Stimulated activated CD4-positive, alpha-beta T cell treated with anti-CD3 and anti-CD28 coated beads, Interleukin-15, amount 100 ng/mL, for 1 hour (primary cell): ENCODE data around the gene PROCA1.
"Not testable (repeated sequence)": the region's sequence is repeated elsewhere in the genome, so short reads cannot be mapped to it uniquely, and the experiment has no call there.

ENCODE experiments used
- DNase-seq, 2 donors: peaks; one replicate each; pipeline ENCODE4 v3.0.0-alpha.2; 2020; ENCODE audit warnings: low read depth in 1 of 2, low spot score in 1 of 2

PROCA1 gene

DNA sequence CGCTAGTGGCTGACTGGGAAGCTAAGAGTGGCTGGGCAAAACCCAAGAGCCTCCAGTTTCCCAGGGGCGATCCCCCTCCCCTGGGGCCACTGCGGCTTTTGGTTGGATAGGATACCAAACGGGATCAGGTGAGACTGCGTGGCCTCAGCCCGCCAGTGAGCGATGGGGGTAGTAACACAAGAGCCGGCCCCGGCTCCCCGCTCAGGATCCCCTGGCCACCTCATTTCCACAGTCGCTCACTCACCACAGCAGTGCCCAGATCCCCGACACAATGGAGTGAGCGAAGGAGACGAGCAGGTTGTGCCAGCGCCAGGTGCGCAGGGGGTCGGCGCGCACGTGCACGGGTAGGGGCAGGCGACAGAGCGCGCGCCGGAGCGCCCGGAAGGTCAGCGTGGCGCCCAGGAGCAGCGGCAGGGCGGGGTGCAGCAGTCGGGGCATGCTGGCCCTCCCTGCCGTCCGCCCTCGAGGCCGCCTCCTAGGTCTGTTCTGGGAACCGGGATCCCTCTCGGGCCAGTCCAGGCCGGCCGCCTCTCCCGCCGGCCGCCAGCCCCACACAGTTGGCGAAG lies 14.1 kb upstream of the PROCA1 start:
- peak in 1 of 2 donors; percentile 40 for DNase-seq

DNA sequence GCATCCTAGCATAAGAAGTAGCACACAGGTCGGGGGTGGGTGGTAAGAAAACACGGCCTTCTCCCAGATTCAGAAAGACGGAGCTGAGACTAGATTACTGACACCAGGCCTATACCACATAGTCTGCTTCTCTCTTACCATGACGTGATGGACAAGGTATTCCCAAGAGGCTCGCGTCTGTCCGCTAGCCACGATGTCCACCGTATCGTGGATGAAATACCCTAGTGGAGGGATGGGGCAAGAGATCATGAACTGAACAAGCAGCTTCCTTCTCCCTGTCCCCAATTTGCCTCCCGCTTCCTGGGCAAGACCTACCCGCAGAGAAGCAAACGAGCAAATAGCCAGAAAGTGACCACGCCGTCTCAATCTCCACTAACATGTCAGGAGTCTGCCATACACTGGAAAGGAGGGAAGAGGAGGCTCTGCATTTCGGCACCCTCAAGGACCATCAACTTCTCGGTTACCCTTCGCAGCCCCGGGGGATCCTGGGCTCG lies 13.5 kb upstream of the PROCA1 start:
- no peak for DNase-seq

DNA sequence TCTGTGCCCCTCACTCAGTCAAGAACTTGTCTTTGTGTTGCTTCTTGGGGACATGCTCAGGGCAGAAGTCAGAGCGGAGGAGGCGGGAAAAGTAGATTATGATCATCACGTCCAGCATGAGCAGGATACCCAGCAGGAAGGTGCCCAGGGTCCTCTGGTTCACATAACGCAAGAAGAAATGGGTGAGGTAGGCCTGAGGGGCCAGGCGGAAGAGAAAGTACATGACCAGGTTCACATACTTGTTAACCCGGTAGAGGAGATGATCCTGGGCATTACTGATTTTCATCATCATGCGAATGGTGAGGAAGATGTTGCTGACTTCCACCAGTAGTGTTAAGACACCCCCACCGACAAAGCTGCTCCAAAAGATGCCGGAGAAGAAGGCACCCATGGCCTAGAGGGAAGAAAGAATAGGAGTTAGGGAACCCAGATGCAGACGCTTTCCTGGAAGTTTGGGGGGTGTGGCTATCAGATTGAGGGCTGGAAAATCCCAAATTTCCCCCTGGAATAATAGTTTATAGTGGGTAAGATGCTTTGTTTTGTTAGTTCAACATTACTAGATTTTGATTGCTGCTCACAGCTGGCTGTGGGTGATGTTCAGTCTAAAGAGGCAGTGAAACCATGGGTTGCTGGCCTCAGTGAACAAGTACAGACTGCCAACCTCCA lies 12.9 kb upstream of the PROCA1 start:
- DNase-seq: no peak

DNA sequence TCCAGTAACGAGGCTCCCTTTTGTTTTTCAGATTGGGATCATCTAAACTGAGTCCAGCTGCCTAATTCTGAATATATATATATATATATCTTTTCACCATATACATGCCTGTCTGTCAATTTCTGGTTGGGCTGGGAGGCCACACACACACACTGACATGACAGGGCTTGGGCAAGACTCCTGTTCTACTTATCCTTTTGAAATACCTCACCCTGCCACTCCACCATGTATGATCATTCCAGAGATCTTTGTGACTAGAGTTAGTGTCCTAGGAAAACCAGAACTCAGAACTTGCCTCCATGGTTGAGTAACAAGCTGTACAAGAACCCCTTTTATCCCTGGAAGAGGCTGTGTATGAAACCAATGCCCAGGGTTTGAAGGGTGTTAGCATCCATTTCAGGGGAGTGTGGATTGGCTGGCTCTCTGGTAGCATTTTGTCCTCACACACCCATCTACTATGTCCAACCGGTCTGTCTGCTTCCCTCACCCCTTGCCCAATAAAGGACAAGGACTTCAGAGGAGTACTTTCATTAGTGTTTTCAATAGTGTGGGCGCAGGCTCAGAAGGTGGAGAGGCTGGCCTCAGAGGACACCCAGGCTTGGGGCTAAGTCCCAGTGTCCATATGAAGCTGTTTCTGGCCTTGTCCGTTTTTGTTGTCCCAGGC lies 12.3 kb upstream of the PROCA1 start:
- not testable (repeated sequence) for DNase-seq

DNA sequence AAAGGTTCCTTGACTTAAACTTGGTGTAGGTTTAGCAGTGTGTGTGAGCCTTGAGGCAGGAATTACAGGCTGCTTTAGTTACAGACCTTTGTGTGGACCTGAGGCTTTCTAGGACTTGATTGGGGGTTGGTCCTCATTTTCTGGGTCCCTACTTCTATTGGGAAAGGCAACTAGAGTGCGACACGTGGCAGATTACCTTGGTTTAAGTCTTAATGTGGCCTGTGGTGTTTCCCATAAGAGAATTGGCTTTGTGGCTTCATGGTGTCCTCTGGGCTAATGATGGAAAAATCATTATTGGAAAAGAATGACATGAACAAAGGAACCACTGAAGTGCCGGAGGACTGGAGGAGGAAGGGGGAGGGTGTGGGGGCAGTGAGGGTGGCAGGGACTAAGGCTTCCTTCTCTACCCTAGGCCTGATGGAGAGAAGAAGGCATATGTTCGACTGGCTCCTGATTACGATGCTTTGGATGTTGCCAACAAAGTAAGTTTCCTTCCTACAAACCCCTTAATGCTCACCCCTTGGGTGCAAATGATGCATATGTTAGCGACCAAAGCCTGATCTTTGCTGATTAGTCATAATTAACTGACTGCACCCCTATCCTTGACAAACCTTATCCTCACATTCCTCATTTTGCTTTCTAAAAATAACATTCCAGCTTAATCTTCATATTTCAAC lies 11.6 kb upstream of the PROCA1 start:
- DNase-seq: no peak

DNA sequence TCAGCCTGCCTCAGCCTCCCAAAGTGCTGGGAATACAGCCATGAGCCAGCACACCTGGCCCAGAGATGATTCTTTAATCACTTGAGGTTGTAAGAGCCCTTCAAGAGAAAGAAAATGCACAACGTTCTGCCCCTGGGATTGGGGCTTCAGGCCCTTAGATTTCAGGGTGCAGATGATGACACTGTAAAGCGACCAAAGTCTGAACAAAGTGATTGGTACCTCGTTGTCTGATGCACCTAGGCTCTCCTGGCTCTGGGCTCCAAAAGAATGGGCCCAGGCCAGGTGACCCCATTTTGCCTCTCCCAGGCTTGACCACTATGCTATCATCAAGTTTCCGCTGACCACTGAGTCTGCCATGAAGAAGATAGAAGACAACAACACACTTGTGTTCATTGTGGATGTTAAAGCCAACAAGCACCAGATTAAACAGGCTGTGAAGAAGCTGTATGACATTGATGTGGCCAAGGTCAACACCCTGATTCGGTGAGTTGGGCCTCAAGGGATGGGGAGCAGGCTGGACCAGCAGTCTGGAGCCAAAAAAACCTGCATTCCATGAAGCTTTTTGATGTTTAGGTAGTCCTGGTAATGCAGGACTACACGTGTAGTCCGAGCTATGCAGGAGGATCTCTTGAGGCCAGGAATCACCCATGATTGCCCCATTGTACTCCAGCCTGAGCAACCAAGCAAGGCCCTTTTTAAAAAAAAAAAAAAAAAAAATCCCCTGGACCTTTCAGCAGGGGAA lies 10.9 kb upstream of the PROCA1 start:
- DNase-seq: no peak

DNA sequence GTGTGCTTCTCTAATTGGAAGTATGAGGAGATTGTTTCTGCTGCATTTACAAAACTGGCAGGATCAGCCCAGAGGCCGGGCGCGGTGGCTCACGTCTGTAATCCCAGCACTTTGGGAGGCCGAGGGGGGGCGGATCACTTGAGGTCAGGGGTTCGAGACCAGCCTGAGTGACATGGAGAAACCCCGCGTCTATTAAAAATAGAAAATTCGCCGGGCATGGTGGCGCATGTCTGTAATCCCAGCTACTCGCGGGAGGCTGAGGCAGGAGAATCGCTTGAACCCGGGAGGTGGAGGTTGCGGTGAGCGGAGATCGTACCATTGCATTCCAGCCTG lies 9.3 kb upstream of the PROCA1 start:
- DNase-seq: not testable (repeated sequence)

DNA sequence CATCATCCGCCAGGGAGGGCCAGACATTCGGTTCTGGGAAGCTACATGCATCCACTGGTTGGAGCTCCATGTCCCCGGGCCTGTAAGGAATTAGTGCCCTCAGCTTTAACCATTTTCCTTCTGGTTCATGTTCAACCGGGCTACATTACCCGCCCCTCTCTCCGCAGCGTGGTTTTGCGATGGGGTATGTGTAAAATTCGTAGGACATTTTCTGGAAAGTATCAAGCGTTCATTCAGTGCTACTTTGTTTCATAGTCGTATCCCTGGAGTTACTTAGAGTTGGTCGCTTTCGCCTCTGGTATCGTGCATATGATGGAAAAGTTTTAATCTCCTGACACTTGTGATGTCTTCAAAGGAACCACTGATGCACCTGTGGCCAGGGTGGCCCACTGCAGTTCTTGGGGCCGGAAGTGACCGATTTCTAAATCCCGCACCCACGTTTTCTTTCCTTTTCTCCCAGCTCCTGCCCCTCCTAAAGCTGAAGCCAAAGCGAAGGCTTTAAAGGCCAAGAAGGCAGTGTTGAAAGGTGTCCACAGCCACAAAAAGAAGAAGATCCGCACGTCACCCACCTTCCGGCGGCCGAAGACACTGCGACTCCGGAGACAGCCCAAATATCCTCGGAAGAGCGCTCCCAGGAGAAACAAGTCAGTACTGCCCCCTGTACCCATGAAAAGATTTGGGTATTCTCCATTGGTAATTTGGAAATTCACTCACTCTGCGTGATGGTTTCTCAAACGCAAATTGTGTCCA lies 8.7 kb upstream of the PROCA1 start:
- DNase-seq: no peak

DNA sequence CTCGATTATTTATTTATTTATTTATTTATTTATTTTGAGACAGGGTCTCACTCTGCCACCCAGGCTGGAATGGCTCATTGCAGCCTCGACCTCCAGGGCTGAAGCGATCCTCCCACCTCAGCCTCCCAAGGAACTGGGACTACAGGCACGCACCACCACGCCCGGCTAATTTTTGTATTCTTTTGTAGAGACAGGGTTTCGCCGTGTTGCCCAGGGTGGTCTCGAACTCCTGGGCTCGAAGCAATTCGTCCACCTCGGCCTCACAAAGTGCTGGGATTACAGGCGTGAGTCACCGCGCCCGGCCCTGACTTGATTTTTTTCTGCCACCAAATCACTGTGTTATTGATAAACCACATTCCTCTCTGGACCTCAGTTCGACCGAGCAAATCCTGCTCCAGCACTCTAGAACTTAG lies 7.3 kb upstream of the PROCA1 start:
- no peak for DNase-seq

DNA sequence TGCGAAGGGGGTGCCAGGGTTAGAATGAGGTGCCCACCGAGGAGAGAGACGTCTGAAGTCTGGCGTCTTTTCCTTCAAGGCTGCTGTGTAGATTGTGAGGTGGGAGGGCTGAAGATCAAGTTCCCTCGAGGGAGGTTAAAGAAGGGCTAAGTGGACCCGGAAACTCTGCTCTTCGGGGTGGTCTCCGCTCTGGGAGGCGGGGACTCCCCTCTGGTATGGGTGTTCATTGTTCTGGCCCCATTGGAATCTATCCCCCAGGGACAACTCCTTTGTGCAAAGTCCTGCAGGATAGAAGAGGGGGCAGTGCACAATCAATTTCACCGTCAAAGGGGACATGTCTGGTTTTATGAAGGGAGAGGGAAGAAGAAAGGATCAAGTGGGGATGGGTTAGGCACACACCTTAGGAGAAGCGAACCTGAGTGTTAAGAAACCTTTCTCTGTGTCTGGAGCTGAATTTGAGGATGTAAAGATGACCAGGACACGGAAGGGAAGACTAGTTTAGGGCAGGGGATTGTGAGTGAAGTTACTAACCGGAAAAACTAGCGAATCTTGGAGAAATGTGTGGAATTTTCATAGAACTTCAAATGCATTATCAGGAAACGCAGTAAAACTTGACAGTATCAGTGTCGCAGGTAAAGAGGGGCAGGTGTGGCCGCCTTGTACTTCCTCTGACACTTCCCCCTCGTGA lies 6.8 kb upstream of the PROCA1 start:
- DNase-seq: no peak

DNA sequence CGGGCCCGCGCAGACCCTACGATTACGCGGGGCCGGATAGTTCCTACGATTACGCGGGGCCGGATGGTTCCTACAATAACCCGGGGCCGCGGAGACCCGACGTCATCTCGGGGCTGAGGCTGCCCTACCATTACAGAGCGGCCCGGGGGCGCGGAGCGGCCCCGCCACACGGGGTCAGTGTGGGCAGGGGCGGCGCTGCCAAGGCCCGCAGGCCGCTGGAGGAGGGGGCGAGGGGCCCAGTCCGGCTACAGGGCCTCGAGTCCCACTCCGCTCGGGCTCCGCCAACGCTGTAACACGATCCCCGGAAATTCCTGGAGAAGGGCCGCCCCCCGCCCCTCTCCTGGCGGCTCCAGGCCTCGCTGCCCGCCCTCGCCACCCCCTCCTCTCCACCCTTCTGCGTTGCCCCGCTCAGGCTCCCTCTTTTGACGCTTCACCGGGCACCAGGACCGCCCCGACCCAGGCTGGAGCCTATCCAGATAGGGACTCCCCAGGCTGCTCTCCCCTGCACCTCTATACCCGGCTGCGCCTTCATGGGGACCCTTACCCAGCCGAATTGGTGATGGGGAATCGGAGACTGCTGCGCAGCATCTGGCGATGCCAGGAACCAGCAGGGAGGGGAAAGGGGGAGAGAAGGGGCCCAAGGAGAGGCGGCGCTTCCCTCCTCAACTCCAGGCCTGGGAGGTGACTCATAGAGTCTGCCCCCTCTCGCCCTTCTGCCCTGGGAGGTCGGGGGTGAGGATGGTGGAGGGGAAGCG lies 6.1 kb upstream of the PROCA1 start, which contains the start of gene RAB34:
TSS of gene RAB34 (minus strand) at position 291 of the 755 bp plus-strand sequence. CDS start 602 bp downstream, outside the sequence.
- DNase-seq: no peak

DNA sequence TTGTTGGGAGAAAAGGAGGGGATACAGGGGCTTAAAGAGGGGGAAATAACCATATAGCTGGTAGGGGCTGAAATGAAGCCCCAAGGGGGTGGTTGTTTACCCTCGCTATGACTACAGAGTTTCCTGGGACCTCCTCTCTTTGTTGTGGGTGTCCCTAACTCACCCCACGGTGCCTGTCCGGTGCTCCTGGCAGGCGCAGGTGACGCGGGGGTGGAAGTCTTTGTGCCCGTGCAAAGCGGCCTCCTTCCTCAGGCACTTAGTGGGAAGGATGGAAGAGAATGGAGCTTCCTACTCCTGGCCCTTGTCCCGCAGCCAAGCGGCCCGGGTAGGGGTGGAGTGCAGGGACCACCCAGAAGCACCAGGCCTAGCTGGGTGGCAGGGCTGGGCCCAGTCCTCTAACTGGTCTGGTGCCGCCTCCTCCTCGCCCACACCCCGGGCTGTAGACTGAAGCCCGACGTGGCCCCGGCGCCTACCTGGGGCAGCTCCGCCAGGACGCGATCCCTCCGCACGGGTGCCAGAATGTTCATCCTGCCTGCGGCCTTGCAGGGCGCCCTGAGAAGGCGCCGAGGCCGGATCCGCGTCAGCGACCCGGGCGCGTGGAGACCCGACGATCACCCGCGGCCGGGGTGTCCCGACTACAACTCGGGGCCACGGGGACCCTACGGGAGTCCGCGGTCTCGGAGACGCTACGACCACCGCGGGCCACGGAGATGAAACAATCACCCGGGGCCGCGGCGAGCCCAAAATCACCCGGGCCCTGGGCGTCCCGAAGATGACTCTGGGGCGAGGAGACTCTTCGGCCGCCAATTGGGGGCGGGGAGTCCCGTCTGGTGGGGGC lies 5.3 kb upstream of the PROCA1 start:
- no peak for DNase-seq

DNA sequence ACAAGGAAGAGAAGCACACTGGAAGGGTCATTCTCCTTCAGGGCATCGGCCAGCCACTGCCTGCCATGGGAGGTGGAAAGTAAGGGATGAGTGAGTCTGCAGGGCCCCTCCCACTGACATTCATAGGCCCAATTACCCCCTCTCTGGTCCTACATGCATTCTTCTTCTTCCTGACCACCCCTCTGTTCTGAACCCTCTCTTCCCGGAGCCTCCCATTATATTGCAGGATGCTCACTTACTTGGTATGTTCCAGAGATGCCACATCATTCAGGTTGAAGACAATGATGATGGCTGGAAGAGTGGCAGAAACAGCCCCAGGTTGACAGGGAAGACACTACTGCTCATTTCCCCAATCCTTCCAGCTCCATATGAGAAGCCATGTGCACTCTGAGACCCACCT lies 3.5 kb upstream of the PROCA1 start:
- no peak for DNase-seq

DNA sequence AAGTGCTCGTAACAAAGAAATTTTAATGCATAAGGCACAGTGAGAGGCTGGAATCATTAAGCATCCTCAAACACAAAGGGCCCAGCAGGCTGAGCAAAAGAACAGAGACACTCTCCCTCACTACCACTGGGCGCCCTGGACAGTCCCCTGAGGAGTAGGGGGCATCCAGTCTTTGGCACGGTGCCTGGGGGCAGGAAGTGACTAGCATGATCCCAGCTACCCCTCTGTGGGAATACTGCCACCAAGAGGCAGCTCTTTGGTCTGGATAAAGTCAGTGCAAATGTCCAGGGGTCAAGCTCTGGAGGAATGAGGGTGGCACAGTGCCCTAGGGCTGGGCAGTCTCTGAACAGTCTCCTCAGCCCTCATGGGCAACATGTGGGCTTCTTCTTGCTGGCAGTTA lies 2.6 kb upstream of the PROCA1 start:
- DNase-seq: no peak

DNA sequence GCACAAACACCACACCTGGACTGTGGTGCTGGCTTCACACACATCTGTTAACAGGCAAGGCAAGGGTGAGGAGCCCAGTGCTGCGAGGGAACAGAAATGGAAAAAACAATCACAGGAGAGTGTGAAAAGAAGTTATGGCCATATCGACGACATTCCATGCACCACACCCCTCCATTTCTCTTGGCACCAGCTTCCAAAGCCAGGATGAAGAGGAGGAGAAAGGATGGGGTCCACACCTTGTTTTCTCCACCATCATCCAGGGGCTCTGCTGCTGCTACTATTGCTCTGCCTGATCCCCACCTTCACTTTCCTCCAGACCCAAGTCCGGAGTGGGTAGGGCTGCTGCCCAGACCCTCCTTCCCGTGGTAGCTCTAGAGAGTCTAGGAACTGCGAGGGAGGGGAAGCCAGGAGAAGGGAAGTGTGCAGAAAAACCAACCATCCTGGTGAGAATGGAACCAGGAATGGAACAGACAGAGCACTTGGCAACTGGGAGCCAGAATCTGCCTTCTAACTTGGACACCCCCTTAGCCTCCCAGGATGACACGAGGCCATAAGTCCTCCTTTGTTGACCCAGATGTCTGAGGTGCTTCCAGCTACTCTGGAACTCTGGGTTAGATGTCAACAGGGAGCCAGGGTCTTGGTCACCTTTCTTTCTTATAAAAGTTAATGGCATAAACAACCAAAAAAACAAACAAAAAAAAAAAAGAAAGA lies 1.2 kb upstream of the PROCA1 start:
- DNase-seq: no peak

DNA sequence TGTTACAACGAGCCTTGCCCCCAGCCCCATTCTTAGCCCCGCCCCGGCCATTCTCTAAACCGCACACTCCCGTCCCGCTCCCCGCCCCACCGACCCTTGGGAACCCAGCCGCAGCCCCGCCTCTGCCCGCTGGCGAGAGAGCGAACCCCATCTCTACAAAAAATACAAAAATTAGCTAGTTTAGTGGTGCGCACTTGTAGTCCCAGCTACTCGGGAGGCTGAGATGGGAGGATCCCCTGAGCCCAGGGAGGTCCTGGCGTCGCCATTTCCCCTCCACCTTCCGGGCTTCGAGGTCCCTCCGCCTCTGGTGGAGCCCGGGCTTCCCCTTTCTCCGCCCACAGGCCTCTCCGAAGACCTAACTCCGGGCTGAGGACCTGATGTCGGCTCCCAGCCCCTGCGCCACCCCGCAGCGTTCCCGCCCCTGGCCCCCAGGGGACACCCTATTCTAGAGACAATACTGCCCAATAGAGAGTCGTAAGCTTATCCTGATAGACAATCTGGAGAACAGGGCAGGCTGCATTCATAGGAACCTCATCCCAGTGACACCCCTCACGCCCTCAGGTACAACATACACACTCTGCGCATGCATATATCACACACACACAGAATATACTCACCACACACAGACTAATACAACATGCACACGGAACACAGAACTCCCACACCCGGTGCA lies 480 bp upstream of the PROCA1 start:
- peak; percentile 37 to 48 for DNase-seq
